DMS53 treated with DMSO at 0.1 percent for 48 hours (cell line): ENCODE data around the gene KIF26B.
"Not testable (repeated sequence)": the region's sequence is repeated elsewhere in the genome, so short reads cannot be mapped to it uniquely, and the experiment has no call there.

Source experiments
- DNase-seq: peaks from one replicate; lab custom pipeline; 2025; ENCODE audit not compliant: unreplicated experiment; lab: John Stamatoyannopoulos, UW

KIF26B gene

DNA sequence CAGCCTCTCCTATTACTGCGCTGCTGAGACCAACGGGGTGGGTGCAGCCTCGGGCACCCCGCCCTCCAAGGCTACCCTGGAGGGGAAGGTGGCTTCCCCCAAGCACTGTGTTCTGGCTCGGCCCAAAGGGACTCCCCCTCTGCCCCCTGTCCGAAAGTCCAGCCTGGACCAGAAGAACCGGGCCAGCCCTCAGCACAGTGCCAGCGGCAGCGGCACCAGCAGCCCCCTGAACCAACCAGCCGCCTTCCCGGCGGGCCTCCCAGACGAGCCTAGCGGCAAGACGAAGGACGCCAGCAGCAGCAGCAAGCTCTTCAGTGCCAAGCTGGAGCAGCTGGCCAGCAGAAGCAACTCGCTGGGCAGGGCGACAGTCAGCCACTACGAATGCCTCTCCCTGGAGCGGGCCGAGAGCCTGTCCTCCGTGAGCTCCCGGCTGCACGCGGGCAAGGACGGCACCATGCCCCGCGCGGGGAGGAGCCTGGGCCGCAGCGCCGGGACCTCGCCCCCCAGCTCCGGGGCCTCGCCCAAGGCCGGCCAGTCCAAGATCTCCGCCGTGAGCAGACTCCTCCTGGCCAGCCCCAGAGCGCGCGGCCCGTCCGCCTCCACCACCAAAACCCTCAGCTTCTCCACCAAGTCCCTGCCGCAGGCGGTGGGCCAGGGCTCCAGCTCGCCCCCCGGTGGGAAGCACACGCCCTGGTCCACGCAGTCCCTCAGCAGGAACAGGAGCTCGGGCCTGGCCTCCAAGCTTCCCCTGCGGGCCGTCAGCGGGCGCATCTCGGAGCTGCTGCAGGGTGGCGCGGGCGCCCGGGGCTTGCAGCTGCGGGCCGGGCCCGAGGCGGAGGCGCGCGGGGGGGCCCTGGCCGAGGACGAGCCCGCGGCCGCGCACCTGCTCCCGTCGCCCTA lies 533.1 kb downstream of the KIF26B start:
- DNase-seq: no peak

DNA sequence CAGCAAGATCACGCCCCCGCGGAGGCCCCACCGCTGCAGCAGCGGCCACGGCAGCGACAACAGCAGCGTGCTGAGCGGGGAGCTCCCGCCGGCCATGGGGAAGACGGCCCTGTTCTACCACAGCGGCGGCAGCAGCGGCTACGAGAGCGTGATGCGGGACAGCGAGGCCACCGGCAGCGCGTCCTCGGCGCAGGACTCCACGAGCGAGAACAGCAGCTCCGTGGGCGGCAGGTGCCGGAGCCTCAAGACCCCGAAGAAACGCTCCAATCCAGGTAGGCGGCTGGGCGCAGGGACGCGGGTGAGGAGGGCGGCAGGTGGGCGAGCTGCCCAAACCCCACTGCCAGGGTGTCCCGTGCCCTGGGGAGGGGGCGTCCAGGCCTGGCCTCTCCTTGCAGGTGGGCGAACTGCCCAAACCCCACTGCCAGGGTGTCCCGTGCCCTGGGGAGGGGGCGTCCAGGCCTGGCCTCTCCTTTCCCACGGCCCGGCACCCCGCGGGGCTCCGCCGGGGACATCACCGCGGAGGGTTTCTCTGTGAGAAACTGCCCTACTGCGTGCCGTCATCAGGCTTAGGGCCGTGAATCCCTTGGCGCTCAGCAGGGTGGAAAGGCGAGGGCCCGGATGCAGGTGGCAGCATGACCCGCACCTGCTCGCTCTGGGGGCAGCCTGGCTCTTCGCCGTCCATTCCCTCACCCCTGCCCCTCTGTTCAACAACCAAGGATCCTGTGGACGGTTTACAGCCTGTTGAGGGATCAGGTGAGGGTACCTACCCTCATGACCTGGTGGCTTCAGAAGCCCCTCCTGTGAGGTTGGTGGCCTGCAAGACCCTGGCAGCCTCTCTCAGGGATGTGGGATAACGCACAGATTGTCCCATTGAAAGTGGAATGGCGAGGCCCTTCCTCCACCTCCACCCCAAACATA lies 534.0 kb downstream of the KIF26B start:
- no peak for DNase-seq

DNA sequence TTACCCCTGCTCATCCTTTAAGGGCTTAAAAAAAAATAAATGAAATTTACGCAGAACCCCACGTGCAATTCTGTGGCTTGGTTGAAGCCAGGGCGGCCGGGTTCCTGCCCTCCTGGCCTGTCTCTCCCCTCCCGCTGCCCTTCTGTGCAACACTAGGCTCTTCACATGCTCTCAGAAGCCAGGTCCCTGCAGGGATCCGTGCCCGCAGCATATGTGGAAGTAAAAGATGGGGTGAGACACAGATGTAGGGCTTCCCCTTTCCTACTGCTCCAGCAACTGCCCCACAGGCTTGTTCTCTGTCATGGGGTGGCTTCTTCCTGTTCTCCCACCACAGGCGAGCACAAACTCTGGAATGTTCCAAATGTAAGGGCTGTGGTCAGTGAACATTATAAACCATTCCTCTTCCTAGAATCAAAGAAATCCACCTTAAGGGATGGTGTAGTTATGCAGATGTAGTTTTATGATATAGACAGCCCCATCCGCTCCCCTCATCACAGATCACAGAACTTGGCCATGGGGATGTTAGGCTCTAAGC lies 535.4 kb downstream of the KIF26B start:
- no peak for DNase-seq

DNA sequence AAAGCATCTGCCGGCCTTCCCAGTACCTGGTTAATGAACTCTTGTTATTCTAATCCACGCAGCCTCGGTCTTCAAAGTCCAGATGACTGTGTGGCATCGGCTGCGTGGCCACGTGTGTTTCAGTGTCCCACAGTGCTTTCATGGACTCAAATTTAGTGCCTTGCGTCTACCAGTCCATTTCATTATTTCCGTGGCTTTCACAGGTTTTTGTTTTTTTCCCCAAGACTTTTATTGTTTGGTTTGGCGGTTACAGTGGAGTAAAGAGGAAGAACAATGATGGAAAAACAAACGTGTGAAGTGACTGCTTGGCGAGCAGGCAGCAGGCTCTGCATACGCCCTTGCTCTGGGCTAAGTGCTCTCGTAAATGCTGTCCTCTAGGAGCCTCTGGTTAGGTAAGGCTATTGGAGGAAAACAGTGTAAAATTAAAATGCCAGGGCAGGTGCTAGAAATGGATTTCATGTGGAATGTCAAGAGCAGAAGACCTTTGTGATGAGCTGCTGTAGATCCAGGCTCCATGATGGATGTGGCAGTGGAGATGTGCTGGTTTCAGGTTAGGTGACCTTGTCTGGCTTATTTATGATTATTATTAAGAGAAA lies 536.3 kb downstream of the KIF26B start:
- no peak for DNase-seq

- no peak for DNase-seq
These were observed 537.1 kb downstream of the KIF26B start for GRCh38 chr1:245691897-245692296.

GRCh38 chr1:245692318-245692717 lies 537.5 kb downstream of the KIF26B start:
- no peak for DNase-seq

- DNase-seq: no peak
These were observed 538.5 kb downstream of the KIF26B start for GRCh38 chr1:245693116-245693793.

DNA sequence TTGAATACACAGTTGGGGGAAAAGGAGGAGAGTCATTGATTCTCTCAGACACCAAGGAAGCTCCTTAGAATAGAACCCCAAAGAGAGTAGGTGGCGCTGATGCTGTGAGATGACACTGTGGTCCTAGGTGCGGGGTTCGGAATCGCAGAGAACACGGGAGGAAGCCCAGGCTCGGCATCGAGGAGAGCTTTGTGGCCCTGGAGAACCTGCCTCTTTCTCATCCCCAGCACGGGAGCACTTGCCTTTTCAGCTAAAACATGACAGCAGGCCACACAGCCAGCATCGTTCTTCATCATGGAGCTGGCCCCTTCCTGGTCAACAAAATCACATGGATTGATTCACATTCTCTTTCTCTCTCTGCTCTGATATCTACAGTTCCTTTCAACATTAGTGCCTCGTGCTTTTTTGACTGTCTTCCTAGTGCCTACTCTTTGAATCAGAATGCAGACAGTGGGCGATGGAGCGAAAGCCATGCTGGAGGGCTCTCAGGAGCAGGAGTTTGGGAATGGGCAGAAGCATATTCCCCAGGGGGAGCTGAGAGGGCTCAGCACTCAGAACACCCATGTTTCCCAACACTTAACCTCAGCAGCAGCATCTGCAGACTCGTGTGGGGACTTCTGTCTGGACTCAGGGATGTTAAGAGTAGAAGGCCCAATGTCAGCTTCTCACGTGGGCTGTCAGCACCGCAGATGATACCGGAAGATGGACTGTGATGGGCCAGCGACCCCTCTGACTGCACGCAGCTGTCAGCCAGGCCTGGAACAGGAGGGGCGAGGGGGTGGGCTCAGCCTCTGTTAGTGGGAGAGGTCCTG lies 539.4 kb downstream of the KIF26B start:
- DNase-seq: no peak

GRCh38 chr1:245694753-245695195 lies 540.0 kb downstream of the KIF26B start:
- no peak for DNase-seq

GRCh38 chr1:245695211-245695610 lies 540.4 kb downstream of the KIF26B start:
- no peak for DNase-seq

GRCh38 chr1:245695701-245696100 lies 540.9 kb downstream of the KIF26B start:
- DNase-seq: not testable (repeated sequence)

- DNase-seq: no peak
These were observed 543.3 kb downstream of the KIF26B start for GRCh38 chr1:245698116-245698515.

GRCh38 chr1:245698860-245699259 lies 544.1 kb downstream of the KIF26B start:
- DNase-seq: no peak

DNA sequence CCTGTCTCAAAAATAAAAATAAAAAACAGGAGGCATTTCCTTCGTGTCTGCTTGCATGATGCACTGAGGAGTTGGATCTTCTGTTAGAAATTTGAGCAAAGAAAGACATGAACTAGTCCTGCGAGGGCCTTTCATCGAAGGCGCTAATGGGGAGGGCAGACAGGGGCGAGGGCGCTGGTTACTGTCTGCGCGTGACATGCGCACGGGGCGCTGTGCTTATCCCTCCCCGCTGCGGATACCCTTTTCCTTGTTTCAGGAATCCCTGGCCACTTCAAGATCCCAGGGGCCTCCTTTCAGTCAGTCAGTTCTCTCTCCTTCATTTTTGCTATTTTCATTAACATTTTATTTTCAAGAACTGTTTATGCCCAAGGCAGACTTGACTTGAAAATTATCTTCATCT lies 545.8 kb downstream of the KIF26B start:
- DNase-seq: no peak

GRCh38 chr1:245701631-245702030 lies 546.8 kb downstream of the KIF26B start:
- DNase-seq: no peak

GRCh38 chr1:245702346-245702745 lies 547.6 kb downstream of the KIF26B start:
- no peak for DNase-seq

DNA sequence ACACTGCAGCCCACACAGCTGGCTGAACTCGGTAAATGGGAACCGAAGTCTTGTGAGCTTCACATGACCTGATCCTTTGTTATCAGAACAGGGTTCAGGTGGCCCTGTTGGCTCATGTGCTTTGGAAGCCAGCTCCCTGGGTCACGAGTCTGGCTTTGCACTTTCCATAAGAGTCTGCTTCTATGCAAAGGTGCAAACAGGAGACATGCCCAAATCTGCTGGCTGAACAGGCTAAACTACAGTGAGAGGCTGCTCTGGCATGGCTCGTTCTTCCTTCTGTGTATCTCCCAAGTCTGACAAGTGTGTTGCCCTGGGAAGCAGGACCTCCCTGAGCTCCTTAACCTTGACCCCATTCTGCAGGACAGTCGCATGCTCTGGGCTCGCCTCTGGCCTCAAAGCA lies 549.6 kb downstream of the KIF26B start:
- no peak for DNase-seq

DNA sequence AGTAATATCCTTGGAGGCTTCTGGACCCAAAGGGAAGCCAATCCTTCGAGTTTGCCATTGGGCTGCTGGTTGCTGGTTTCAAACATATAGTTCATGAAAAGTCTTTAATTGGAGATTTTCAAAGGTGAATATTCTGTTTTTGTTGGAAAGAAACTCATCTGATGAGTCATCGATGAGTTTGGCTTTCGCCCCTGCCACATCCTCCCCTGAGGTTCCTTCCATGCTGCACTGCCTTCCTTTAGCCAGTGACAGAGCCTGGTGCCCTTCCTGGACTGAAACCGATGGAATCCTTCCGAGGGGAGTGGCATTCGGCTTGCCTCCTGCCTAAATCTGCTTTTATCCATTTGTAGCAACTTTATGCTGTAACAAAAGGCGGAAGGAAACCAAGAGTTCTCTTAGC lies 550.0 kb downstream of the KIF26B start:
- no peak for DNase-seq

- DNase-seq: no peak
These were observed 553.2 kb downstream of the KIF26B start for GRCh38 chr1:245707941-245708340.
